K562 (cell line): ENCODE data around the gene MT1E.

ENCODE experiments used
- CBX5 ChIP-seq: IDR thresholded peaks from 2 replicates; pipeline ENCODE4 v1.6.1; 2014; ENCODE audit warnings: low read depth, borderline replicate concordance
- CREB1 ChIP-seq, 2 experiments: sonication (generic) in 1 of 2; formaldehyde crosslinking in 1 of 2; IDR thresholded peaks; 2 replicates each; pipeline versions ENCODE4 v1.6.1 to v1.8.0; 2012 to 2022; ENCODE audit warnings: inconsistent platforms in 1 of 2, mild to moderate bottlenecking in 1 of 2, missing genetic modification reagents in 1 of 2, moderate library complexity in 1 of 2
- HCFC1 ChIP-seq: IDR thresholded peaks from 2 replicates; pipeline ENCODE4 v1.6.1; 2012; ENCODE audit warnings: low read depth, low read length, improper control_type of control experiment
- KLF10 ChIP-seq: fragments of 250-450 bp; sonication (Bioruptor Pico); IDR thresholded peaks from 2 replicates; pipeline ENCODE4 v1.6.1; 2021; ENCODE audit warnings: matching md5 sums
- NR0B1 ChIP-seq: fragments of 450-650 bp; IDR thresholded peaks from one replicate; pipeline ENCODE4 v1.6.1; 2018; ENCODE audit warnings: mild to moderate bottlenecking, moderate library complexity; ENCODE audit not compliant: partially characterized antibody
- POLR2A ChIP-seq: fragments of 450-650 bp; conservative IDR thresholded peaks from 2 replicates; pipeline ENCODE4 v1.6.1; 2016
- POLR2AphosphoS5 ChIP-seq: IDR thresholded peaks from 2 replicates; pipeline ENCODE4 v1.6.1; 2011; ENCODE audit warnings: mild to moderate bottlenecking, low read depth, low read length, moderate library complexity; ENCODE audit not compliant: control insufficient read depth, insufficient read depth
- RAD51 ChIP-seq: fragments of 450-650 bp; IDR thresholded peaks from 2 replicates; pipeline ENCODE4 v1.7.1; 2016; ENCODE audit warnings: low read depth, mild to moderate bottlenecking, borderline replicate concordance
- USF1 ChIP-seq: sonication (generic); formaldehyde crosslinking; IDR thresholded peaks from 2 replicates; pipeline ENCODE4 v1.9.0; 2022; ENCODE audit warnings: mild to moderate bottlenecking, missing genetic modification reagents
- ZC3H11A ChIP-seq: IDR thresholded peaks from 2 replicates; pipeline ENCODE4 v1.6.1; 2012; ENCODE audit warnings: low read depth, low read length, improper control_type of control experiment
- ZNF512 ChIP-seq: IDR thresholded peaks from 2 replicates; pipeline ENCODE4 v1.6.1; 2016; ENCODE audit warnings: missing genetic modification characterization, missing compliant biosample characterization
- TF ChIP-seq, protein P1 (sequence below), 3 experiments: IDR thresholded peaks in 2 of 3; conservative IDR thresholded peaks in 1 of 3; 2 replicates each; pipeline ENCODE4 v1.5.1; 2011 to 2012; ENCODE audit warnings: low read length in 3 of 3, mild to moderate bottlenecking in 3 of 3, control low read depth in 2 of 3, improper control_type of control experiment in 1 of 3, inconsistent platforms in 1 of 3, low read depth in 1 of 3, mixed read lengths in 1 of 3, moderate library complexity in 1 of 3; ENCODE audit not compliant: insufficient read depth in 2 of 3
- TF ChIP-seq, protein P2 (sequence below), 2 experiments: fragments of 450-650 bp in 1 of 2; sonication (generic) in 1 of 2; formaldehyde crosslinking in 1 of 2; IDR thresholded peaks; 2 replicates each; pipeline versions ENCODE4 v1.7.1 to v1.9.0; 2016 to 2022; ENCODE audit warnings: inconsistent platforms in 1 of 2, mild to moderate bottlenecking in 1 of 2, missing genetic modification reagents in 1 of 2

DNA sequence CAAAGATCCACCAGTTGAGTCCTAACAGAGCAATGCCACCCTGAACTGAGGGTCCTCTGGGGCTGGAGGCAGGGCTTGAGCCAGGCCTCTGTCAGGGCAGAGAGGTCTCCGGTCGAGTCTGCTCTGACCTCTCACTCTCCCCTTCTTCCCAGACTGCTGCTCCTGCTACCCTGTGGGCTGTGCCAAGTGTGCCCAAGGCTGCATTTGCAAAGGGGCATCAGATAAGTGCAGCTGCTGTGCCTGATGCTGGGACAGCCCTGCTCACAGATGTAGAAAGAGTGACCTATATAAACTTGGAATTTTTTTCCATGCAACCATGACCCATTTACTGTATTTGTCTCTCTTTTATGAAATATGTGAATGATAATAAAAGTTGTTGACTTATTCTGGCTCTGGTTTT, 23.7 kb downstream of the MT1E start:
- no peak for TF ChIP-seq POLR2AphosphoS5
- TF ChIP-seq, protein P1, sequence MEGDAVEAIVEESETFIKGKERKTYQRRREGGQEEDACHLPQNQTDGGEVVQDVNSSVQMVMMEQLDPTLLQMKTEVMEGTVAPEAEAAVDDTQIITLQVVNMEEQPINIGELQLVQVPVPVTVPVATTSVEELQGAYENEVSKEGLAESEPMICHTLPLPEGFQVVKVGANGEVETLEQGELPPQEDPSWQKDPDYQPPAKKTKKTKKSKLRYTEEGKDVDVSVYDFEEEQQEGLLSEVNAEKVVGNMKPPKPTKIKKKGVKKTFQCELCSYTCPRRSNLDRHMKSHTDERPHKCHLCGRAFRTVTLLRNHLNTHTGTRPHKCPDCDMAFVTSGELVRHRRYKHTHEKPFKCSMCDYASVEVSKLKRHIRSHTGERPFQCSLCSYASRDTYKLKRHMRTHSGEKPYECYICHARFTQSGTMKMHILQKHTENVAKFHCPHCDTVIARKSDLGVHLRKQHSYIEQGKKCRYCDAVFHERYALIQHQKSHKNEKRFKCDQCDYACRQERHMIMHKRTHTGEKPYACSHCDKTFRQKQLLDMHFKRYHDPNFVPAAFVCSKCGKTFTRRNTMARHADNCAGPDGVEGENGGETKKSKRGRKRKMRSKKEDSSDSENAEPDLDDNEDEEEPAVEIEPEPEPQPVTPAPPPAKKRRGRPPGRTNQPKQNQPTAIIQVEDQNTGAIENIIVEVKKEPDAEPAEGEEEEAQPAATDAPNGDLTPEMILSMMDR (IDR thresholded peaks at IDR 0.05 in 2 of 3, conservative IDR thresholded peaks at IDR 0.05 in 1 of 3; ENCODE audit: insufficient read depth in 2 of 3, low read depth in 1 of 3, low read length in 3 of 3) = no peak
- TF ChIP-seq CBX5 = no peak
- TF ChIP-seq ZC3H11A = no peak
- no peak for TF ChIP-seq RAD51
- no peak for TF ChIP-seq USF1 (CRISPR knock-in tag)
- TF ChIP-seq KLF10 = no peak
- TF ChIP-seq ZNF512 = no peak
- TF ChIP-seq, protein P2, sequence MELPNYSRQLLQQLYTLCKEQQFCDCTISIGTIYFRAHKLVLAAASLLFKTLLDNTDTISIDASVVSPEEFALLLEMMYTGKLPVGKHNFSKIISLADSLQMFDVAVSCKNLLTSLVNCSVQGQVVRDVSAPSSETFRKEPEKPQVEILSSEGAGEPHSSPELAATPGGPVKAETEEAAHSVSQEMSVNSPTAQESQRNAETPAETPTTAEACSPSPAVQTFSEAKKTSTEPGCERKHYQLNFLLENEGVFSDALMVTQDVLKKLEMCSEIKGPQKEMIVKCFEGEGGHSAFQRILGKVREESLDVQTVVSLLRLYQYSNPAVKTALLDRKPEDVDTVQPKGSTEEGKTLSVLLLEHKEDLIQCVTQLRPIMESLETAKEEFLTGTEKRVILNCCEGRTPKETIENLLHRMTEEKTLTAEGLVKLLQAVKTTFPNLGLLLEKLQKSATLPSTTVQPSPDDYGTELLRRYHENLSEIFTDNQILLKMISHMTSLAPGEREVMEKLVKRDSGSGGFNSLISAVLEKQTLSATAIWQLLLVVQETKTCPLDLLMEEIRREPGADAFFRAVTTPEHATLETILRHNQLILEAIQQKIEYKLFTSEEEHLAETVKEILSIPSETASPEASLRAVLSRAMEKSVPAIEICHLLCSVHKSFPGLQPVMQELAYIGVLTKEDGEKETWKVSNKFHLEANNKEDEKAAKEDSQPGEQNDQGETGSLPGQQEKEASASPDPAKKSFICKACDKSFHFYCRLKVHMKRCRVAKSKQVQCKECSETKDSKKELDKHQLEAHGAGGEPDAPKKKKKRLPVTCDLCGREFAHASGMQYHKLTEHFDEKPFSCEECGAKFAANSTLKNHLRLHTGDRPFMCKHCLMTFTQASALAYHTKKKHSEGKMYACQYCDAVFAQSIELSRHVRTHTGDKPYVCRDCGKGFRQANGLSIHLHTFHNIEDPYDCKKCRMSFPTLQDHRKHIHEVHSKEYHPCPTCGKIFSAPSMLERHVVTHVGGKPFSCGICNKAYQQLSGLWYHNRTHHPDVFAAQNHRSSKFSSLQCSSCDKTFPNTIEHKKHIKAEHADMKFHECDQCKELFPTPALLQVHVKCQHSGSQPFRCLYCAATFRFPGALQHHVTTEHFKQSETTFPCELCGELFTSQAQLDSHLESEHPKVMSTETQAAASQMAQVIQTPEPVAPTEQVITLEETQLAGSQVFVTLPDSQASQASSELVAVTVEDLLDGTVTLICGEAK (IDR thresholded peaks at IDR 0.05) = no peak
- TF ChIP-seq, protein P2 (CRISPR knock-in tag; IDR thresholded peaks at IDR 0.05) = no peak
- TF ChIP-seq POLR2A = no peak
- TF ChIP-seq HCFC1 = no peak
- TF ChIP-seq CREB1 (IDR thresholded peaks at IDR 0.05) = no peak
- TF ChIP-seq CREB1 (CRISPR knock-in tag; IDR thresholded peaks at IDR 0.05) = no peak
- TF ChIP-seq NR0B1 = no peak
